ENCODE measurements around the gene TNIK.

DNA sequence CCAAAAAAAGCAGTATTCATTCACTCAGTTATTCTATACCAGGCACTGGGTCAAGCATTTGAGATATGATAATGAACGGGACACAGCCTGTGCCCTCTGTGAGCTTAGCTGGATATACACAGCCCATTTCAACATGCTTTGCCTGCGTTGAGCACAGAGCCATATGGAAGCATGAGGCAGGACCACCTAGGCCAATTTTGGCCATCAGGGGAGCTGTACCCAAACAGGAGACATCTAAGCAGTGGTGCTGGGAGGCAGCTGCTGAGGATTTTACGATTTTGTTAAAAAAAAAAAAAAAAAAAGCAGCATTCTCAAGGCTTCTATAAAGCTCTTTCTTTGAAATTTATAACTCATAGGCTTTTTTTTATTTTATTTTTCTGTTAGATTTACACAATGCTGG is 346.5 kb downstream of the TNIK start:
- TF ChIP-seq POLR2AphosphoS5 (IDR thresholded peaks at IDR 0.05; ENCODE audit: low read depth, low read length) (no peak), TAF1 (IDR thresholded peaks at IDR 0.05; ENCODE audit: low read depth, low read length) (no peak)

All from GM12891 (cell line).